GM12892 (cell line): ENCODE measurements around the gene PNPLA8.

Experiments used
- POLR2A ChIP-seq: IDR thresholded peaks from 2 replicates; pipeline ENCODE4 v1.6.1; 2011; ENCODE audit warnings: low read depth, low read length, control low read depth
- POLR2AphosphoS5 ChIP-seq: IDR thresholded peaks from 2 replicates; pipeline ENCODE4 v1.6.1; 2011; ENCODE audit warnings: low read depth, low read length, control low read depth
- TAF1 ChIP-seq: IDR thresholded peaks from 2 replicates; pipeline ENCODE4 v1.6.1; 2011; ENCODE audit warnings: low read depth, mild to moderate bottlenecking, control low read depth, low read length, borderline replicate concordance

DNA sequence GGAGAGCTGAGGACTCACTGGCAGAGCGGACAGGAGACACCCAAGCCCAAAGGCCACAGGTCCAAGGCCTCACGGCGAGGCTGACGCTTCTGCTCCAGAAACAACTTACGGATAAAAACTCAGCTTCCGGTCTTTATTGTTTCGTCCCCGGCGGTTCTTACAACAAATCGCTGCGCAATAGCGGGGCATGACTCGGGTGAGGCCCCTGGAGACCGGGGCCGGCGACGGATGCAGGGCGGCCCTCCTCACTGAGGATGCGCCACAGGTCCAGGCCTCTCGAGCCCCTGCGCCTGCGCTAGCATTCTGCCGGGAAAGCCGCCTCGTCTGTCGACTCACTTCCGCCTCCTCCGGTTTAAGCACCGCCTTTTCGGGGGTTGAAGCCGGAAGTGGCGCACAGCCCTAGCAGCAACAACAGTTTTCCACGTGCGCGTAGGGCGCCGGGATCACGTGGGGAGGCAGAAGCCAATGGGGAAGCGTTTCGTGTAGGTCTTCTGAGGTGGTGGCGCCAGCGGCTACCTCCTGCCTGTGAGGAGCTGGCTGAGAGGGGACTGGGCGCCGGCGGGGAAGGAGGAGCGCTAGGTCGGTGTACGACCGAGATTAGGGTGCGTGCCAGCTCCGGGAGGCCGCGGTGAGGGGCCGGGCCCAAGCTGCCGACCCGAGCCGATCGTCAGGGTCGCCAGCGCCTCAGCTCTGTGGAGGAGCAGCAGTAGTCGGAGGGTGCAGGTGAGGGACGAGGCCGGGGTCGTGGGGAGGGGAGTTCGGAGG is 43.6 kb upstream of the PNPLA8 start, which contains the start of the genes DNAJB9 and THAP5:
- TF ChIP-seq POLR2A = peak; percentile 86
- peak; percentile 71 for TF ChIP-seq POLR2AphosphoS5
- TF ChIP-seq TAF1 = peak; percentile 78
